Uterus (tissue), 4 donors: ENCODE results near the gene MAP2K2. TPM values are rescaled to one million over a fixed set of nuclear protein-coding genes. Genes with fewer than 3 reads are reported as not detected.

Experiments
- DNase-seq, 2 donors: peaks; one replicate each; pipeline ENCODE4 v3.0.0-alpha.2; 2019 to 2020
- H3K27ac ChIP-seq, 2 donors: fragments of 200-600 bp; sonication (generic); 1 replicate in 1 of 2; 2 replicates in 1 of 2; pipeline ENCODE4 v1.5.1; 2016 to 2018
- H3K27me3 ChIP-seq, 2 donors: fragments of 200-600 bp; sonication (generic); one replicate each; pipeline ENCODE4 v1.5.1; 2018 to 2019; ENCODE audit warnings: control low read depth in 1 of 2
- H3K36me3 ChIP-seq, 2 donors: fragments of 200-600 bp; sonication (generic); one replicate each; pipeline ENCODE4 v1.5.1; 2019; ENCODE audit warnings: control low read depth in 1 of 2
- H3K4me1 ChIP-seq, 2 donors: fragments of 200-600 bp; sonication (generic); one replicate each; pipeline ENCODE4 v1.5.1; 2018 to 2019; ENCODE audit warnings: control low read depth in 1 of 2
- H3K4me3 ChIP-seq, 2 donors: fragments of 200-600 bp; sonication (generic); 1 replicate in 1 of 2; 2 replicates in 1 of 2; pipeline ENCODE4 v1.5.1; 2018 to 2019; ENCODE audit warnings: mild to moderate bottlenecking in 1 of 2
- H3K9me3 ChIP-seq, 2 donors: fragments of 200-600 bp; sonication (generic); one replicate each; pipeline ENCODE4 v1.5.1; 2019; ENCODE audit warnings: control low read depth in 1 of 2
- POLR2A ChIP-seq, 2 donors: fragments of 450-650 bp; IDR thresholded peaks; one replicate each; pipeline ENCODE4 v1.6.1; 2016; ENCODE audit warnings: antibody characterized with exemption in 2 of 2, mild to moderate bottlenecking in 1 of 2, moderate library complexity in 1 of 2
- intact Hi-C: fragments of 100-400 bp; cut with DNase I; formaldehyde crosslinking; loops from one replicate; pipeline ENCODE4 v1.15.1; 2023; ENCODE audit warnings: low total_unique reads
- total RNA-seq, 4 donors: library from RNA; depleted of rRNA in 3 of 4; stranded (reverse); fragments of >200 nt in 3 of 4; gene quantifications; one replicate each; pipeline versions ENCODE4 v1.1.0 to v1.2.4, GENCODE V29; 2014 to 2023
- TF ChIP-seq, protein P1 (sequence below), 4 experiments: fragments of 200-600 bp in 2 of 4; fragments of 450-650 bp in 2 of 4; sonication (generic) in 2 of 4; IDR thresholded peaks; one replicate each; pipeline ENCODE4 v1.5.1; 2016 to 2019; ENCODE audit warnings: antibody characterized with exemption in 4 of 4, mild to moderate bottlenecking in 2 of 4, moderate library complexity in 1 of 4
- donor health status: DM: yes; HTN: yes; CAD: no.

The MAP2K2 gene
- total RNA-seq, 4 donors from 2014 or later = 7.4 to 105 (median 82.4) TPM

- Histone ChIP-seq H3K36me3 (no peaks in the 10 kb centered on the region), H3K27ac (peak overlapping the region; percentile 98), H3K9me3 (no peaks in the 10 kb centered on the region), H3K4me3 (peak overlapping the region; percentile 96 to 98), H3K4me1 (peaks cover 5 to 12% of the 10 kb centered on the region in 2 donors), H3K27me3 (no peaks in the 10 kb centered on the region)
- DNase-seq = peak in 1 of 2 donors; percentile 55
- peak in 1 of 2 donors; percentile 16 for TF ChIP-seq POLR2A (IDR thresholded peaks at IDR 0.05)
- TF ChIP-seq, protein P1, sequence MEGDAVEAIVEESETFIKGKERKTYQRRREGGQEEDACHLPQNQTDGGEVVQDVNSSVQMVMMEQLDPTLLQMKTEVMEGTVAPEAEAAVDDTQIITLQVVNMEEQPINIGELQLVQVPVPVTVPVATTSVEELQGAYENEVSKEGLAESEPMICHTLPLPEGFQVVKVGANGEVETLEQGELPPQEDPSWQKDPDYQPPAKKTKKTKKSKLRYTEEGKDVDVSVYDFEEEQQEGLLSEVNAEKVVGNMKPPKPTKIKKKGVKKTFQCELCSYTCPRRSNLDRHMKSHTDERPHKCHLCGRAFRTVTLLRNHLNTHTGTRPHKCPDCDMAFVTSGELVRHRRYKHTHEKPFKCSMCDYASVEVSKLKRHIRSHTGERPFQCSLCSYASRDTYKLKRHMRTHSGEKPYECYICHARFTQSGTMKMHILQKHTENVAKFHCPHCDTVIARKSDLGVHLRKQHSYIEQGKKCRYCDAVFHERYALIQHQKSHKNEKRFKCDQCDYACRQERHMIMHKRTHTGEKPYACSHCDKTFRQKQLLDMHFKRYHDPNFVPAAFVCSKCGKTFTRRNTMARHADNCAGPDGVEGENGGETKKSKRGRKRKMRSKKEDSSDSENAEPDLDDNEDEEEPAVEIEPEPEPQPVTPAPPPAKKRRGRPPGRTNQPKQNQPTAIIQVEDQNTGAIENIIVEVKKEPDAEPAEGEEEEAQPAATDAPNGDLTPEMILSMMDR (IDR thresholded peaks at IDR 0.05) = peak in 1 of 4 experiments; percentile 9
- intact Hi-C loops = no loop called here
Measured at GRCh38 chr19:4067396-4068046, 56.4 kb downstream of the MAP2K2 start.

DNA sequence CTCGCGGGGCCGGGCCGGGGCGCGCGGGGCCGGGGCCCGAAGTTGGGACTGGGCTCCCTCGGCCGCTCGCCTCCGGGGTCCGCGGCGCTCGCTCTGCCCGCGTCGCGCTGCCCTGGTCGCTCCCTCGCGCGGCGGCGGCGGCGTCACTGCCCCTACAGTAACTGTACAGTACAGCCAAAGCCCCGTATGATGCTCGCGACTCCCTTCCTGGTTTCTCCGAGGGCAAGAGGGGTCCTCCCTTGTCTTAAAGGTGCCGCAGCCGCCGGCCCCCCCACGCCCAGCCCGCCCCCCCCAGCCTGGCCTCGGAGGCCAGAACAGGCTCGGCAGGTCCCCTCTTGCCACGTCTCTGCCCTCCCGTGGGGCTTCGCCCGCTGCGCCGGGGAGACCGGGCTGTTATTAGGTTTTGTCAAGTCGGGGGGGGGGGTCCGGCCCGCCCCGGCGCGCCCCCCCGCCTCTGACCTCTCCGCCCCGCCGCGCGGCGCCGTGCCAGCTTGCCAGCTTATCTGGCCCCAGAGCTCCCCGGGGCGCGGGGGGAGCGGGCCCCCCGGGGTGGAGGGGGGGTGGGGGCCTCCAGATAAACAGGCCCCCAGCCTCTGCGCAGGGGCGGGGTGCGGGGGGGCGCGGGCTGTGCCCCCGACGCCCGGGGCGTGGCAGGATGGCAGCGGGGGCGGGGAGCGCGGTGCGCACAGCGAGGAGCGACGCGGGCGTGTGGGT lies 57.1 kb downstream of the MAP2K2 start, which contains the start of gene ZBTB7A:
Gene ZBTB7A, minus strand, starts transcription at position 218 of the 714 bp plus-strand sequence. CDS start 11,667 bp downstream, outside the sequence.
- Histone ChIP-seq H3K27me3 (no peaks in the 10 kb centered on the region), H3K4me1 (peaks cover 11 to 18% of the 10 kb centered on the region in 2 donors), H3K9me3 (no peaks in the 10 kb centered on the region), H3K4me3 (peak within 1 kb of the TSS; percentile 96 to 98), H3K27ac (peak within 1 kb of the TSS; percentile 98), H3K36me3 (no peaks in the 10 kb centered on the region)
- intact Hi-C loops = no loop called here
- TF ChIP-seq, protein P1 (IDR thresholded peaks at IDR 0.05) = no peak
- peak in 1 of 2 donors; percentile 42 for TF ChIP-seq POLR2A (IDR thresholded peaks at IDR 0.05)
- peak; percentile 75 to 88 for DNase-seq

DNA sequence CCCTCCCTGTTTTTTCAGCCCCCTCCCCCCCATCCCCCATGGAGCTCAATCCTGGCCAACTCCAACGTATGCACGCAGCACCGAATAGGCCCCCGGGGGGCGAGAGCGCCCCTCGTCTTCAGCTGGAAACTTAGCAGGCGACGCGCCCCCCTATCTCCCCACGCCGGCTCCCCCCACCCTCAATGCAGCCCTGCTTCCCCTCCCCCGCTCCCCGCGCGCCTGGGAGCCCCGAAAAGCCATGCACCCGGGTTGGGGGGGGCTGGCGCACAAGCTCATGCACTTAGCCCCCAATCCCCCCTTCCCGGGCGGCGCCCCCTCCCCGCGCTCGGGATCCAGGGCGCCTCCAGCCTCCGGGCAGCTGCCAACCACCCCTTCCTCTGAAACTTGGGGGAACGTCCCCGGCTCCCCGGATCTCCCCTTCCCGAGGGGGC lies 57.7 kb downstream of the MAP2K2 start:
- no peak for DNase-seq
- intact Hi-C loops = no loop called here
- Histone ChIP-seq H3K27ac (peak overlapping the region; percentile 98), H3K4me3 (peak overlapping the region; percentile 96 to 98), H3K4me1 (peaks cover 11 to 25% of the 10 kb centered on the region in 2 donors), H3K9me3 (no peaks in the 10 kb centered on the region), H3K27me3 (no peaks in the 10 kb centered on the region), H3K36me3 (no peaks in the 10 kb centered on the region)
- TF ChIP-seq, protein P1 (IDR thresholded peaks at IDR 0.05) = no peak
- TF ChIP-seq POLR2A (IDR thresholded peaks at IDR 0.05) = no peak

GRCh38 chr19:4065430-4066175 lies 58.3 kb downstream of the MAP2K2 start:
- H3K36me3 ChIP-seq = no peaks in the 10 kb centered on the region
- TF ChIP-seq, protein P1 (IDR thresholded peaks at IDR 0.05) = peak in 1 of 4 experiments; percentile 18
- TF ChIP-seq POLR2A (IDR thresholded peaks at IDR 0.05) = peak in 1 of 2 donors; percentile 36
- H3K27ac ChIP-seq = peak overlapping the region; percentile 98
- peak overlapping the region; percentile 96 to 98 for H3K4me3 ChIP-seq
- peak; percentile 95 to 97 for DNase-seq
- intact Hi-C loops = no loop called here
- H3K9me3 ChIP-seq = no peaks in the 10 kb centered on the region
- peaks cover 11 to 31% of the 10 kb centered on the region in 2 donors for H3K4me1 ChIP-seq
- no peaks in the 10 kb centered on the region for H3K27me3 ChIP-seq
